ENCODE data around the gene CASP5.
"Not testable (repeated sequence)": the region's sequence is repeated elsewhere in the genome, so short reads cannot be mapped to it uniquely, and the experiment has no call there.

The CASP5 gene

GRCh38 chr11:105023003-105023402 lies at the start of gene CASP5:
Gene CASP5, minus strand, starts transcription at chr11:105023168. Its CDS starts 32 bp downstream, at chr11:105023136.
- DNase-seq: no peak

- DNase-seq: not testable (repeated sequence)
Observed at GRCh38 chr11:105072080-105072479, 49.1 kb upstream of the CASP5 start.

GRCh38 chr11:105071089-105071732 lies 48.2 kb upstream of the CASP5 start:
- DNase-seq: no peak

- no peak for DNase-seq
Observed at GRCh38 chr11:105070306-105070705, 47.3 kb upstream of the CASP5 start.

- not testable (repeated sequence) for DNase-seq
Observed at GRCh38 chr11:105069749-105070148, 46.8 kb upstream of the CASP5 start.

GRCh38 chr11:105063245-105063941 lies 40.4 kb upstream of the CASP5 start:
- DNase-seq: not testable (repeated sequence)

GRCh38 chr11:105057432-105057831 lies 34.5 kb upstream of the CASP5 start:
- DNase-seq: no peak

GRCh38 chr11:105056446-105056845 lies 33.5 kb upstream of the CASP5 start:
- DNase-seq: no peak

GRCh38 chr11:105054723-105055493 lies 31.9 kb upstream of the CASP5 start:
- no peak for DNase-seq

- no peak for DNase-seq
Observed at GRCh38 chr11:105052487-105052886, 29.5 kb upstream of the CASP5 start.

- DNase-seq: no peak
Observed at GRCh38 chr11:105051559-105051958, 28.6 kb upstream of the CASP5 start.

- no peak for DNase-seq
Observed at GRCh38 chr11:105049481-105049880, 26.5 kb upstream of the CASP5 start.

GRCh38 chr11:105046898-105047579 lies 24.1 kb upstream of the CASP5 start:
- peak; percentile 42 for DNase-seq

GRCh38 chr11:105045676-105046296 lies 22.8 kb upstream of the CASP5 start:
- no peak for DNase-seq

GRCh38 chr11:105044557-105045524 lies 21.9 kb upstream of the CASP5 start, which contains the start of gene CARD16:
Gene CARD16, minus strand, starts transcription at chr11:105045335. Its CDS starts 38 bp downstream, at chr11:105045297.
- not testable (repeated sequence) for DNase-seq

- DNase-seq: no peak
Observed at GRCh38 chr11:105042178-105042577, 19.2 kb upstream of the CASP5 start.

GRCh38 chr11:105040703-105041102 lies 17.7 kb upstream of the CASP5 start:
- DNase-seq: no peak

- DNase-seq: no peak
Observed at GRCh38 chr11:105034813-105035620, 12.0 kb upstream of the CASP5 start, which contains the start of gene CASP1. Gene CASP1, minus strand, starts transcription at chr11:105035144. Its CDS starts 31 bp downstream, at chr11:105035113.

GRCh38 chr11:105034388-105034787 lies 11.4 kb upstream of the CASP5 start:
- DNase-seq: not testable (repeated sequence)

- DNase-seq: no peak
Observed at GRCh38 chr11:105033781-105034180, 10.8 kb upstream of the CASP5 start.
